Putamen (tissue), 1 donor: ENCODE results near the gene MAPK8IP1.
A peak's percentile ranks its signal among the peaks of the same experiment; 100 is the strongest.

Source experiments
- DNase-seq: peaks from one replicate; pipeline ENCODE4 v3.0.0-alpha.2; 2016; ENCODE audit warnings: low spot score

MAPK8IP1 gene

DNA sequence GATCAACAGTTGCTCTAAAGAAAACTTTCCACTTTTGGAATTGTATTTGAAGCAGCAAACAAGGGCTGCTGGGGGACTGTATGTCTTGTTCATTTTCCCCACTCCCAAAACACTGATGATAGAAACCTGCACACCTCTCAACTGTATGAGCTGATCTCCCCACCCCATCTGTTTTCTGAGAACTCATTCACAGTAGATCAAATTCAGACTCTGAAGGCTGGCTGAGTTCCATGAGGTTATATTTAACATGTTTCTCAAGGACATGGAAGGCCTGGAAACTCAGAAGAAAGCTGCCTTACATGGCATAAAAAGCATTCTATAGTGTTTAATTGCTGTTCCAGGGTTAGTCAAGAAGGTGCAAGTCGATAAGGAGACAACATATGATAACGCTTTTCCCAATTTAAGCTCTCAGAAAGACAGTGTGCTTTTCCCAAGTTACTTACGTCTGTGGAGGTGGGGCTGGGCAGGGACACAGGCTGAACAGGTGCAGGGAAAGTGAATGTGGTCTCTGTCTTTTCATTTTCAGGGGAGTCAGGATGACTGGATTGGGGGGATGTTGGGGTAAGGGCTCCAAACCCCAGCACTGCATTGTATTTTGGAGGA is 60.0 kb downstream of the MAPK8IP1 start:
- DNase-seq = no peak

DNA sequence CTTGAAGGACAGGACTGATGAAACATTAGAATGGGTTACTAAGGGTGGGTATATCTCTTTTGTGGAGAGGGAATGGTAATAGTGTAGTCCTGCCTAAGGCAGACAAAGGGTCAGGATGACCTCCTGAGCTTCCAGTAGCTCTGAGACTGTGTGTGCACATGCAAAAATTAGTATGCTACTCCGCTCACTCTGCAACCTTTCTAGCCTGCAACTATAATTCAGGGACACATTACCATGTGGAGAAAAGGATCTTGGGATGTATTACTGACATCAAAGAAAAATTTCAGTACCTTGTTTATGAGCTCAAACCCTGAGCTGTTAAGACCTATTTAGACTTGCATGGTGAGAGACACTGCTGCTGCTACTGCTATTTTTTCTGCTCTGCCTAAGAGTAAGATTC is 62.4 kb downstream of the MAPK8IP1 start:
- no peak for DNase-seq

DNA sequence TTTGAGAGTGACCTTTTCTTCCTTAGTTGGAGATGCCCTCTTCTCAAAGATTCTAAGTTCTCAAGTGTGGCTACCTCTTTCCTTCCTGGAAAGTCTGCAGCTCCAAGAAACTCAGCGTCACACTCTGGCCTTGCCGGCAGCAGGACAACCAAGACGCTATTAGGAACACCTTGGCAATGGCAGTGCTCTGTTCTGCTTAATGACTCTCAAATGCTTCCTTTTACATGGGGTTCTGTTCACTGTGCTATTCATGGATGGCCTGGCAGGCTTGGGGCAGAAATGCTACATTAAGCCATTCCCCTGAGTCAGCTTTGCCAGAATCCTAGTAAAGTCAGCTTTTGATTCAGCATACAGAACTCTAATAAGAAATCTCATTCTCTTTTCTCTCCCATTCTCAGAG is 62.9 kb downstream of the MAPK8IP1 start:
- DNase-seq = peak; percentile 54

DNA sequence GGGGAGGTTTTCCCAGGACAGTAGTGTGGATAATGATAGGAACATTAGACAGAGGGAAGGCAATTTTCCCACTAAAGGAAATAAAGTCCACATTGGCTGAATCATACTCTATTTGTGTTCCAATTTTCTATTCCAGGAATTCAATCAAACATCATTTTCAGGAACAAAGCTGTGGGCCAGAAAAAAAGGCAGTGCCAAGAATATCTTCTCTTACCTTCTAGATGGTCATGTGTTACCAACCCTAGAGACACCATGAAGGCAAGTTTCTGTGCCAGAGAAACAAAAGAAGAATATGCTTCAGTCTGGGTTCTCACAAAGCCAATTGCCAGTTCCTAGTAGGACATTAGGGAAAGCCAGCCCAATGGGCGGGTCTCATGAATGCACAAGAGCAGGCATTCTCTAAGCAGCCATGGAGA is 64.5 kb downstream of the MAPK8IP1 start:
- DNase-seq = no peak
